DMS53 treated with DMSO at 0.1 percent for 48 hours (cell line): ENCODE results near the gene TTC3.
"Not testable (repeated sequence)": the region's sequence is repeated elsewhere in the genome, so short reads cannot be mapped to it uniquely, and the experiment has no call there.

ENCODE experiments used
- DNase-seq: peaks from one replicate; lab custom pipeline; 2025; ENCODE audit not compliant: unreplicated experiment; lab: John Stamatoyannopoulos, UW

The TTC3 gene

GRCh38 chr21:37087188-37087587, 14.1 kb downstream of the TTC3 start:
- peak; percentile 8 for DNase-seq

- DNase-seq, result no peak
Measured at GRCh38 chr21:37088186-37088735, 15.2 kb downstream of the TTC3 start.

- no peak for DNase-seq
Measured at GRCh38 chr21:37093977-37094376, 20.9 kb downstream of the TTC3 start.

GRCh38 chr21:37095821-37096220, 22.8 kb downstream of the TTC3 start:
- DNase-seq, result no peak

GRCh38 chr21:37098751-37099150, 25.7 kb downstream of the TTC3 start:
- no peak for DNase-seq

- DNase-seq, result no peak
Measured at GRCh38 chr21:37100316-37100715, 27.3 kb downstream of the TTC3 start.

- DNase-seq, result no peak
Measured at GRCh38 chr21:37101384-37101783, 28.3 kb downstream of the TTC3 start.

- DNase-seq, result not testable (repeated sequence)
Measured at GRCh38 chr21:37102746-37103145, 29.7 kb downstream of the TTC3 start.

- no peak for DNase-seq
Measured at GRCh38 chr21:37106998-37107397, 33.9 kb downstream of the TTC3 start.

- DNase-seq, result not testable (repeated sequence)
Measured at GRCh38 chr21:37111029-37111428, 38.0 kb downstream of the TTC3 start.

- not testable (repeated sequence) for DNase-seq
Measured at GRCh38 chr21:37114301-37114700, 41.2 kb downstream of the TTC3 start.

- DNase-seq, result not testable (repeated sequence)
Measured at GRCh38 chr21:37116459-37116858, 43.4 kb downstream of the TTC3 start.

- DNase-seq, result no peak
Measured at GRCh38 chr21:37117204-37117603, 44.1 kb downstream of the TTC3 start.

- DNase-seq, result no peak
Measured at GRCh38 chr21:37118187-37118826, 45.3 kb downstream of the TTC3 start.

- no peak for DNase-seq
Measured at GRCh38 chr21:37119421-37120218, 46.6 kb downstream of the TTC3 start.

GRCh38 chr21:37128076-37128475, 55.0 kb downstream of the TTC3 start:
- no peak for DNase-seq

GRCh38 chr21:37130971-37131370, 57.9 kb downstream of the TTC3 start:
- DNase-seq, result no peak

- no peak for DNase-seq
Measured at GRCh38 chr21:37136261-37136660, 63.2 kb downstream of the TTC3 start.

GRCh38 chr21:37136744-37137143, 63.7 kb downstream of the TTC3 start:
- no peak for DNase-seq

GRCh38 chr21:37139154-37139553, 66.1 kb downstream of the TTC3 start:
- no peak for DNase-seq

GRCh38 chr21:37139902-37140301, 66.8 kb downstream of the TTC3 start:
- DNase-seq, result no peak

- DNase-seq, result not testable (repeated sequence)
Measured at GRCh38 chr21:37143392-37143791, 70.3 kb downstream of the TTC3 start.
